GM12874 (cell line): ENCODE measurements around the gene RPH3AL.

Source experiments
- TF ChIP-seq, protein P1 (sequence below): IDR thresholded peaks from 2 replicates; pipeline ENCODE4 v1.5.1; 2011; ENCODE audit warnings: low read depth, mild to moderate bottlenecking, control low read depth, low read length, moderate library complexity; ENCODE audit not compliant: insufficient read depth

RPH3AL gene

DNA sequence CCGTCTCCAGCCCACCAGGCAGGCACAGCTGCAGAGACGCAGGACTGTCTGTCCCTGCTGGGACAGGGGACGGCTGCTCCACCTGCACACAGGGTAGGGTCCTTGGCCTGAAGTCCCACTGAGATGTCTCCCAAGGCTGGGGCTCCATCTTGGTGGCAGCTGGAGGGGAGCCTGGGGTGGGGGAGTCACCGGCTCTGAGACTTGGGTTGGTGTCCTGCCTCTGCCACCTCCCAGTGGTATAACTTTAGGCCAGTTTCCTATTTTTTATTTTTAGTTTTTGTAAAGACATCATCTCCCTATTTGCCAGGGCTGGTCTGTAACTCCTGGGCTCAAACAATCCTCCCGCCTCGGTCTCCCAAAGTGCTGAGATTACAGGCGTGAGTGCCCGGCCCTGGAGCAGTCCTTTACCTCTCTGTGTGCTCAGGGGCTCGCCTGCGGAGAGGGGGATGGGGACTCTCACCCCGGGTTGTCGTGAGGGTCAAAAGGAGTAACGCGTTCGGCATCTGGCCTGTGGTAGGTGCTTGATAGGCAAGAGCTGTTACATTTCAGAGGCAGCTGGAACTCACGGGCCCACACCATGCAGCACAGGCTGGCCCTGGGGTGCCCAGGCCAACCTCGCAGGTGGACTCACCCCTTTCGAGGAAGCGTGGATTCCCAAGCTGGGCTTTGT lies 124.5 kb downstream of the RPH3AL start:
- TF ChIP-seq, protein P1, sequence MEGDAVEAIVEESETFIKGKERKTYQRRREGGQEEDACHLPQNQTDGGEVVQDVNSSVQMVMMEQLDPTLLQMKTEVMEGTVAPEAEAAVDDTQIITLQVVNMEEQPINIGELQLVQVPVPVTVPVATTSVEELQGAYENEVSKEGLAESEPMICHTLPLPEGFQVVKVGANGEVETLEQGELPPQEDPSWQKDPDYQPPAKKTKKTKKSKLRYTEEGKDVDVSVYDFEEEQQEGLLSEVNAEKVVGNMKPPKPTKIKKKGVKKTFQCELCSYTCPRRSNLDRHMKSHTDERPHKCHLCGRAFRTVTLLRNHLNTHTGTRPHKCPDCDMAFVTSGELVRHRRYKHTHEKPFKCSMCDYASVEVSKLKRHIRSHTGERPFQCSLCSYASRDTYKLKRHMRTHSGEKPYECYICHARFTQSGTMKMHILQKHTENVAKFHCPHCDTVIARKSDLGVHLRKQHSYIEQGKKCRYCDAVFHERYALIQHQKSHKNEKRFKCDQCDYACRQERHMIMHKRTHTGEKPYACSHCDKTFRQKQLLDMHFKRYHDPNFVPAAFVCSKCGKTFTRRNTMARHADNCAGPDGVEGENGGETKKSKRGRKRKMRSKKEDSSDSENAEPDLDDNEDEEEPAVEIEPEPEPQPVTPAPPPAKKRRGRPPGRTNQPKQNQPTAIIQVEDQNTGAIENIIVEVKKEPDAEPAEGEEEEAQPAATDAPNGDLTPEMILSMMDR, result no peak

DNA sequence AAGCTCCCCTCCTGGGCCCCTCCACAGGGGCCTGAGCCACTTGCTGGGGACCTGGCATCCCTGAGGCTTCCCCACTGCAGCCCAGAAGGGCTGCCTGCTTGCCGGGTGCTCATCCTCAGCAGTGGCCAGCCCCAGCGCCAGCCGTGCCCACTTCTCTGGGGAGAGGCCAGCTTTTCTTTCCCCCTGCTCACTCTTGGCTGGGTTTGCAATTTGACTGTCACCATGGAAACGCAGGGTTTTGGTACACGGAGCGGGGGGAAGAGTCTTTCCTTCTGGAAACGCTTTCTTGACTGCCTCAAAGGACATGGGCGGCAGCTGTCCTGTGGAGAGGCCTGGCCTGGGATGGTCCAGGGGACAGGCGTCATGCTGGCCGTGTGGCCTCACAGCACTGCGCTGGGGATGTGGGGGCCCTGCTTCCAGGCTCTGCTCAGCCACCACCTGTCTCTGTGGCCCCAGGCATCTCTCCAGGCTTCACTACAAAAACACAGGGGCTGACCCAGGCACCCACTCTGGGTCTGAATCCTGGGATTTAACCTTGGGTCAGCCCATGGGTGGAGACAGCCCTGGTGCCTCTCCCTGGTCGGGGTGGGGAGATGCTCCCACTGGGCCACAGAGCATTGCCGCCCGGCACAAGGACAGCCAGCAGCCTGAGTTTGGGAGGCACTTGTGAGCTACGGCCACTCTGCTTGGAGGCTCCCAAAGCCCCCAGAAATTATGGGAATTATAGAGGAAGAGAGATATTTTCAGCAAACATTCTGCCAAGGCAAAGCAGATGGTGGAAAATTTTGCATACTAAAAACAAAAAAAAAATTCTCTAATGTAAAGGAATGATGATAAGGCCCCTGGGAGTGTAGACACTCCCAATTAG lies 125.3 kb downstream of the RPH3AL start:
- TF ChIP-seq, protein P1, result no peak

DNA sequence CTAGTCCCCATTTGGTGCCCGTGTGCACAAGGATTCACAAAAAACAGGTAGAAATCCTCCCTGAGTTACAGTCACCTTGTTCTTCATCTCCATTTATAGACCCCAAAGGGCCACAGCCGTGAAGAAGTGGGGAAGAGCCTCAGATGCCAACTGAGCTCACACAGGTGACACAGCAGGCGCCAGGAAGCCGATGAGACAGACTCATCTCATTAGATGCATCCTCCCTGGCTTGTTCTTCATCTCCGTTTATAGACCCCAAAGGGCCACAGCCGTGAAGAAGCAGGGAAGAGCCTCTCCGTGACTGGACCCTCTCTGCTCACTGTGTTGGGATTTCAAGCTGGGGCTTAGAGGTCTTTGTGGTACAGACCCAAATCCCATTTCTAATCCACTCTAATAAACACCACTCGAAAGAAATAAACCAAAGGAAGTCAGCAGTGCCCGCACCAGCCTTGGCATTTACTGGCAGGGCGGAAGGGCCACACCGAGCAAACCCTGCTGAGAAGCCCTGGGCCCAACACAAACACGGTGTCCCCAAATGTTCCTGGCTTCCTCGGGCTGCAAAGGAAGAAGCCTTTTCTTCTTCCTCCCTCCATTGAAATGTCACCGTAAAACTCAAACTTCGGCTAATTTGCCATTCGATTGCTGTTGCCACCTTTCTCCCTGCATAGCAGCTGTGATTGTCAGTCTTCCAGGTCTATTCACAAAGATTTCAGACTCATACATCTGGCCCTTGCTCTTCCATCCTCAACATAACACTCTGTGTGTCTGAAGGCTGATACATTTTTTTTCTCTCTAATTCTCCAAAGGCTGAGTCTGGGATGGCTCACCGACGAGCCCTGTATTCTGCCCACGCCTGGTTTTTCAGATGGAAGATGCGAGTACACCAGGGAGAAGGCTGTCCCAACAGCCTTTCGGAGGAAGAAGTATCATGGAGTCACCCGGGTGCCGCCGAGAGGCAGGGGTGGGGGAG lies 126.2 kb downstream of the RPH3AL start:
- TF ChIP-seq, protein P1, result no peak

DNA sequence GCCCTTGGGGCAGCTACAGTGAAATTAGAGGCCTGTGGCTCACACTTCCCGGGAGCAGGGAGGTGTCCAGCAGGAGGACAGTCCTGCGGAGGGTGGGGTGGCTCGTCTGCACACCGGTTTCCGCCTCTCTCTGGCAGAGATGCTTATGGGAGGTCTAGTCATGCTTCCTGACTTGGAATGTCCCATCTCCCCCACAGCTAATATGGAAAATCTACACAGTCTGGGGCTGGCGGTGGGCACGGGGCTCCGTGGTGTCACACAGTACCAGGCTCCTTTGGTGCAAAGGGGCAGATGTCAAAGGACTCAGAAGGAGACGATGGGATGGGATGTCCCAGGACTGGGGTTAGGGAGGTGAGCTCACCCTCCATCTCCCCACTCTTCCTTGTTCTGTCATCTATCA lies 127.1 kb downstream of the RPH3AL start:
- TF ChIP-seq, protein P1, result no peak

DNA sequence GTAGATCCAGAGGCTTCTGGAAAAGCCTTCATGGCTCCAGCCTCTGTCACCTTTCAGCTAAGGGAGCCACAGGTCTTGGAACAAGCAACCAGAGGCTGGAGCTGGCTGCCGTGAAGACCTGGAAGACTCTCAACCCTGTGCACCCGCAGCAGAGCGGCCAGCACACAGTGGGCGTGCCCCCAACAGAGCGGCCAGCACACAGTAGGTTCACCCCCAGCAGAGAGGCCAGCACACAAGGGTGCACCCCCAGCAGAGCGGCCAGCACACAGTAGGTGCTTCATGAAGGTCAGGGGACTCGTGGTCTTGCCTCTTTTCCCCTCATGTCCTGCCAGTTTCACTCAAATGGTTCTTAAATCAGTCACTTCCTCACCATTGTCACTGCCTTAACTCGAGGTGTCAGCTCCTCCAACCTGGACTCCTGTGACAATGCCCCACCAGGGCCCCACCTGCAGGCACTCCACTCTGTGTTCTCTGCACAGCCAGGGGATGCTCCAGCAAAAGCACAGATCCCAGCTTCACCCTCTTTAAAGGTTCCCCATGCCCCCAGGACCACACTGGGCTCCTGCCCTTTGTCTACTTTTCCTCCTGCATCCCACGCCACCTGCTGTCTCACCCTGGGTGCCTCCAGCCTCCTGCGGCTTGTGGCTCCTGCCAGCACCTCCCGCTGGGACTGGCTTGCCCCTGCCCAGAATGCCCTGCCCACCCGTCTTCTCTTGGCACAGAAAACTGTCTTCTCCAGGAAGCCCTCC lies 128.7 kb downstream of the RPH3AL start:
- TF ChIP-seq, protein P1, result no peak

DNA sequence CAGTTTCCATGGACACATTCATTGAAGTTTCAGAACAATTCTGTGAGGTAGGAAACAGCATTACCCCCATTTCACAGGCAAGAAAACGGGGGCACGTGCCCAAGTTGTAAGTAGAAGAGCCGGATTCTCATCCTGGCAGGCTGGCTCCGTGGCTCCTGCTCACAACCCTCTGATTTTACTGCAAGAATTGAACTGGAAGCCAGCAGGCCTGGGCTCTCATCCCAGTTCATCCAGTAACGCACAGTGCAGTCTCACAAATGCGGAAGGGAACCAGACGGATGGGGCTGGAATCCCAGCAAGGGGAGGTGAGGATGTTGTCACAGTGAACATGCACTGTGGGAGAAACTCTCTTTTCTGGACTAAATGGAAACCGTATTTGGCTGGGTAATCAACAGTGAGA lies 130.4 kb downstream of the RPH3AL start:
- TF ChIP-seq, protein P1, result no peak
